Adrenal gland (tissue), 12 donors: ENCODE results near the gene ZNF469. TPM values are rescaled to one million over a fixed set of nuclear protein-coding genes. Genes with fewer than 3 reads are reported as not detected.

ENCODE experiments used
- DNase-seq, 7 donors: peaks; one replicate each; pipeline ENCODE4 v3.0.0-alpha.2; 2019 to 2020
- H3K27ac ChIP-seq, 5 donors: fragments of 200-600 bp; sonication (generic) in 4 of 5; 1 replicate in 3 of 5; 2 replicates in 2 of 5; pipeline versions ENCODE4 v1.5.1 to v1.8.0; 2016 to 2020; ENCODE audit warnings: mild to moderate bottlenecking in 1 of 5
- H3K27me3 ChIP-seq: fragments of 200-600 bp; 2 replicates; pipeline ENCODE4 v1.8.0; 2021
- H3K36me3 ChIP-seq, 2 donors: fragments of 200-600 bp; replicated peaks in 1 of 2; 1 replicate in 1 of 2; 2 replicates in 1 of 2; pipeline versions ENCODE4 v1.5.1 to v1.8.0; 2018 to 2022
- H3K4me1 ChIP-seq, 2 donors: fragments of 200-600 bp; replicated peaks in 1 of 2; 1 replicate in 1 of 2; 2 replicates in 1 of 2; pipeline versions ENCODE4 v1.5.1 to v1.8.0; 2018 to 2021
- H3K4me3 ChIP-seq, 4 donors: fragments of 200-600 bp; sonication (generic) in 3 of 4; one replicate each; pipeline ENCODE4 v1.5.1; 2016 to 2018
- H3K9me3 ChIP-seq, 3 donors: fragments of 200-600 bp; sonication (generic) in 1 of 3; replicated peaks in 1 of 3; 1 replicate in 2 of 3; 2 replicates in 1 of 3; pipeline versions ENCODE4 v1.5.1 to v1.8.0; 2016 to 2021
- CTCF ChIP-seq, 6 experiments: fragments of 450-650 bp in 4 of 6; fragments of 200-600 bp in 2 of 6; sonication (generic) in 1 of 6; IDR thresholded peaks; 1 replicate in 5 of 6; 2 replicates in 1 of 6; pipeline versions ENCODE4 v1.5.1 to v1.8.0; 2016 to 2021; ENCODE audit warnings: antibody characterized with exemption in 6 of 6, mild to moderate bottlenecking in 2 of 6, moderate library complexity in 1 of 6
- POLR2A ChIP-seq, 2 donors: fragments of 450-650 bp; IDR thresholded peaks; one replicate each; pipeline ENCODE4 v1.6.1; 2017; ENCODE audit warnings: antibody characterized with exemption in 2 of 2, mild to moderate bottlenecking in 2 of 2, moderate library complexity in 1 of 2
- WGBS, 4 donors: extraction: QIAGEN DNeasy Blood & Tissue Kit in 2 of 4; methylation state at CpG; one replicate each; pipeline versions ENCODE4 v1.1.5 to v1.1.7; 2013 to 2017; 5-methylcytosine and 5-hydroxymethylcytosine counted together
- intact Hi-C, 2 donors: fragments of 100-400 bp; cut with DNase I; formaldehyde crosslinking; loops; one replicate each; pipeline versions ENCODE4 v1.14.1 to v1.15.0; 2022 to 2023
- polyA plus RNA-seq, 3 donors: library from polyadenylated mRNA; stranded (reverse); fragments of 200-250 nt in 2 of 3; fragments of 350-450 nt in 1 of 3; fragmentation: Illumina TruSeq in 1 of 3; extraction: RNeasy Lipid Tissue Mini Kit (QIAGEN cat#74804) in 1 of 3; gene quantifications; one replicate each; pipeline ENCODE4 v1.2.3, GENCODE V29; 2013 to 2014
- total RNA-seq, 9 donors: library from RNA; depleted of rRNA in 4 of 9; stranded (reverse); fragments of >200 nt in 4 of 9; fragments of 120-200 nt in 1 of 9; fragmentation: NEBNext Ultra II Directional in 1 of 9; extraction: Animal tissue kit (Norgen Biotek cat#: 25700) in 1 of 9; gene quantifications; one replicate each; pipeline versions ENCODE4 v1.1.0 to v1.2.4, GENCODE V29; 2013 to 2023
- donor health status: healthy with polysubstance abuse.
- donor health status: Bipolar disorder and iron deficiency.
- donor health status: DM: yes; HTN: yes; CAD: no.
- donor health status: DM: no; HTN: no; CAD: no.
- donor health status: DM: no; HTN: no; CAD: no.
- donor health status: DM: yes; HTN: yes; CAD: no.

ZNF469 gene
- total and polyA plus RNA-seq, 12 donors, result 0.18 to 5.7 (median 1.9) TPM

DNA sequence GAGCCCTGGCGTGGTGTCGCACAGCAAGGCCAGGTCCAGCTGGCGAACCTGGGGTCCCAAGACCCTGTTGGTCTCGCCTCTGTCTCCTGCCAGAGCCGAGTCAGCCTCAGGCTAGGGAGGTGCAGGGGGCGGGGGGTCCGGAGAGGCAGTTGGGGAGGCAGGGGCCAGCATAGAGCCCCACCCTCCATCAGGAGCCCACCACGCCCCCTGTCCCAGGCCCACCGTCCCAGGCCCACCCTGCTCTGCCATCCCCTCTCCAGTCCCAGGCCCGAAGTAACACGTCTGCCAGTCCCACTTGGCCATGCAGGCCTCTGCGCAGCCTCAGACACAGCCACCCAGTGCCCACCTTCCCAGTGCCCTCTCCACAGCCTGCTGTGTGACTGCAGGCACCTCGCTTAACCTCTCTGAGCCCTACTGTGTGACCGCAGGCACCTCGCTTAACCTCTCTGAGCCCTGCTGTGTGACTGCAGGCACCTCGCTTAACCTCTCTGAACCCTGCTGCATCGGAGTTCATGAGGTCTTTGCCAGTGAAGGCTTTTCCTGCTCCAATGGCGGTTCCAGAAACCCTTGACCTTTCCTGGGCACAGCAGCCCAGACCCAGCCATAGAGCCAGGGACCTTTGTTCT lies 29.3 kb downstream of the ZNF469 start:
- WGBS, 4 donors, result 91 to 95% (median 92%) methylated on average over 8 to 18 of the region's 18 CpGs
- intact Hi-C loops, result no loop called here
- no peak overlapping the region for H3K4me3 ChIP-seq

GRCh38 chr16:88412766-88413165 lies 30.0 kb downstream of the ZNF469 start:
- Histone ChIP-seq H3K27ac (no peak overlapping the region), H3K4me3 (no peak overlapping the region), H3K36me3 (no peaks in the 10 kb centered on the region), H3K4me1 (no peaks in the 10 kb centered on the region), H3K27me3 (no peaks in the 10 kb centered on the region), H3K9me3 (no peaks in the 10 kb centered on the region)
- intact Hi-C loops, result no loop called here
- DNase-seq, result no peak
- WGBS, 4 donors, result 85 to 91% (median 88%) methylated on average over 15 to 16 of the region's 16 CpGs
- no peak for TF ChIP-seq POLR2A (IDR thresholded peaks at IDR 0.05)
- no peak for TF ChIP-seq CTCF (IDR thresholded peaks at IDR 0.05)

More for the DNA sequence above, 29.3 kb downstream of the ZNF469 start:
- Histone ChIP-seq H3K27me3 (no peaks in the 10 kb centered on the region), H3K27ac (no peak overlapping the region), H3K9me3 (no peaks in the 10 kb centered on the region), H3K4me1 (no peaks in the 10 kb centered on the region), H3K36me3 (no peaks in the 10 kb centered on the region)
- TF ChIP-seq POLR2A (IDR thresholded peaks at IDR 0.05), result no peak
- TF ChIP-seq CTCF (IDR thresholded peaks at IDR 0.05), result no peak
- DNase-seq, result no peak

DNA sequence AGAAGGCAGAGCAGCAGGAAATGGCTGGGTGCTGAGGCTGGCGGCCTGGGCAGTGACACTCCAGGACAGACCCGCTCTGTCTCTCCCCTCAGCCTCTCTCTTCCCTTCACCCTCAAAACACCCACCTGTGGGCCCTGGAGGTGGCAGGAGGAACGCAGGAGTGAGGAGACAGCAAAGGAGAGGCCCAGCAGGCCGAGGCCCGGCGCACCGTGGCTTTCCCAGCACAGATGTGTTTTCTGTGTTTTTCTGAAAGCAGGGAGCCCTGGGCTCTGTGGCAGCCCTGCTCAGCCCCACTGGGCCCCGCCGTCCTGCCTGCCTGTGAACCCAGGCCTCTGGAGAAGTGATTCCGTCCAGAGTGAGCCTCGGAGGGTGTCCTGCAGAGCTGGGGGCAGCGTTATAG lies 30.5 kb downstream of the ZNF469 start:
- no peak for DNase-seq
- WGBS, 4 donors, result 90 to 91% (median 90%) methylated on average over 8 to 12 of the region's 12 CpGs
- no peak overlapping the region for H3K27ac ChIP-seq
- TF ChIP-seq CTCF (IDR thresholded peaks at IDR 0.05), result no peak
- no peak overlapping the region for H3K4me3 ChIP-seq
- H3K9me3 ChIP-seq, result no peaks in the 10 kb centered on the region
- no peaks in the 10 kb centered on the region for H3K4me1 ChIP-seq
- H3K27me3 ChIP-seq, result no peaks in the 10 kb centered on the region
- intact Hi-C loops, result no loop called here
- no peaks in the 10 kb centered on the region for H3K36me3 ChIP-seq

DNA sequence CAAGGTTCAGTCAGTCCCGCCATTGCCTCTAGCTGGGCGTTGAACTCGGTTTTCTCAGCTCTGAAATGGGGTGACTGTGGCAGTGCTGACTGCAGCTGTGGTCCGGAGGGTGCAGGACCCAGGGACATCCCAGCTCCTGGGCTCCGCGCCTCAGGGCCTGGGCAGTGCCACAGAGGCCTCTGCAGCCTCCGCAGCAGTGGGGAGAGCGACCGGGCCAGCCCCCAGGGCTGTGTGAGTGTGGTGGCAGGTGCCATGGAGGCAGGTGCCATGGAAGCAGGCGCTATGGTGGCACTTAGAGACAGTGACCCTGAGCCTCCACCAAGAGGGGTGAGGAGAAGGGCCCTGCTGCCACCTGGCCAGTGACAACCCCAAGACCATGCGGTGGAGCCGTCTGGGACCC lies 30.9 kb downstream of the ZNF469 start:
- intact Hi-C loops, result no loop called here
- H3K4me1 ChIP-seq, result no peaks in the 10 kb centered on the region

More for the DNA sequence above, 30.9 kb downstream of the ZNF469 start:
- Histone ChIP-seq H3K9me3 (no peaks in the 10 kb centered on the region), H3K4me3 (no peak overlapping the region), H3K36me3 (no peaks in the 10 kb centered on the region), H3K27me3 (no peaks in the 10 kb centered on the region), H3K27ac (no peak overlapping the region)
- DNase-seq, result no peak
- WGBS, 4 donors, result 94 to 100% (median 98%) methylated on average over 2 to 12 of the region's 12 CpGs
- TF ChIP-seq CTCF (IDR thresholded peaks at IDR 0.05), result no peak
- no peak for TF ChIP-seq POLR2A (IDR thresholded peaks at IDR 0.05)
